Parathyroid adenoma (tissue), 2 donors: Measurements from ENCODE around the gene NTF3.
A peak's percentile ranks its signal among the peaks of the same experiment; 100 is the strongest.

Experiments used
- H2AFZ ChIP-seq: fragments of 300-600 bp; sonication (generic); one replicate; pipeline ENCODE4 v1.7.0; 2017; ENCODE audit warnings: antibody characterized with exemption, mild to moderate bottlenecking
- H3K27ac ChIP-seq: fragments of 300-600 bp; sonication (generic); one replicate; pipeline ENCODE4 v1.7.0; 2017
- H3K27me3 ChIP-seq: fragments of 300-600 bp; sonication (generic); one replicate; pipeline ENCODE4 v1.7.0; 2017; ENCODE audit warnings: low read length; ENCODE audit not compliant: control insufficient read depth, insufficient read depth
- H3K36me3 ChIP-seq: fragments of 300-600 bp; sonication (generic); one replicate; pipeline ENCODE4 v1.7.0; 2017; ENCODE audit warnings: low read length; ENCODE audit not compliant: control insufficient read depth, insufficient read depth
- H3K4me1 ChIP-seq: fragments of 300-600 bp; sonication (generic); one replicate; pipeline ENCODE4 v1.7.0; 2017; ENCODE audit warnings: control low read depth
- H3K4me2 ChIP-seq: fragments of 300-600 bp; sonication (generic); one replicate; pipeline ENCODE4 v1.7.0; 2017; ENCODE audit warnings: low read length
- H3K4me3 ChIP-seq: fragments of 300-600 bp; sonication (generic); one replicate; pipeline ENCODE4 v1.7.0; 2017; ENCODE audit warnings: low read depth, low read length
- H3K79me2 ChIP-seq: fragments of 300-600 bp; sonication (generic); one replicate; pipeline ENCODE4 v1.7.0; 2017; ENCODE audit warnings: control low read depth
- H3K9ac ChIP-seq: fragments of 300-600 bp; sonication (generic); one replicate; pipeline ENCODE4 v1.7.0; 2017; ENCODE audit warnings: mild to moderate bottlenecking
- H3K9me3 ChIP-seq: fragments of 300-600 bp; sonication (generic); one replicate; pipeline ENCODE4 v1.7.0; 2017; ENCODE audit warnings: low read length; ENCODE audit not compliant: control insufficient read depth
- CTCF ChIP-seq: fragments of 300-600 bp; sonication (generic); IDR thresholded peaks from one replicate; pipeline ENCODE4 v1.7.0; 2017; ENCODE audit warnings: antibody characterized with exemption, mild to moderate bottlenecking
- donor health status: primary hyperparathyroidism.

Gene NTF3

GRCh38 chr12:5442251-5443006 is 10.5 kb downstream of the NTF3 start:
- Histone ChIP-seq H3K4me2 (no peak overlapping the region), H2AFZ (no peak overlapping the region), H3K9ac (no peak overlapping the region), H3K36me3 (no peaks in the 10 kb centered on the region), H3K4me3 (no peak overlapping the region), H3K27me3 (no peaks in the 10 kb centered on the region), H3K9me3 (no peaks in the 10 kb centered on the region), H3K4me1 (no peaks in the 10 kb centered on the region), H3K79me2 (no peaks in the 10 kb centered on the region), H3K27ac (no peak overlapping the region)
- peak; percentile 29 for TF ChIP-seq CTCF

GRCh38 chr12:5444520-5444919 is 12.6 kb downstream of the NTF3 start:
- no peaks in the 10 kb centered on the region for H3K27me3 ChIP-seq
- H3K4me1 ChIP-seq = no peaks in the 10 kb centered on the region
- H3K4me2 ChIP-seq = no peak overlapping the region
- no peaks in the 10 kb centered on the region for H3K79me2 ChIP-seq
- no peak overlapping the region for H3K4me3 ChIP-seq
- no peak for TF ChIP-seq CTCF
- no peaks in the 10 kb centered on the region for H3K9me3 ChIP-seq
- no peaks in the 10 kb centered on the region for H3K36me3 ChIP-seq
- H3K27ac ChIP-seq = no peak overlapping the region
- no peak overlapping the region for H3K9ac ChIP-seq
- H2AFZ ChIP-seq = no peak overlapping the region

GRCh38 chr12:5447320-5447719 is 15.4 kb downstream of the NTF3 start:
- Histone ChIP-seq H3K79me2 (no peaks in the 10 kb centered on the region), H2AFZ (no peak overlapping the region), H3K9ac (no peak overlapping the region), H3K4me1 (no peaks in the 10 kb centered on the region), H3K4me3 (no peak overlapping the region), H3K27me3 (no peaks in the 10 kb centered on the region), H3K36me3 (no peaks in the 10 kb centered on the region), H3K27ac (no peak overlapping the region), H3K9me3 (no peaks in the 10 kb centered on the region), H3K4me2 (no peak overlapping the region)
- no peak for TF ChIP-seq CTCF

- no peak overlapping the region for H3K9ac ChIP-seq
- H3K27me3 ChIP-seq = no peaks in the 10 kb centered on the region
- no peaks in the 10 kb centered on the region for H3K79me2 ChIP-seq
- H3K36me3 ChIP-seq = no peaks in the 10 kb centered on the region
- no peaks in the 10 kb centered on the region for H3K9me3 ChIP-seq
- H3K4me2 ChIP-seq = no peak overlapping the region
- H2AFZ ChIP-seq = no peak overlapping the region
- no peak for TF ChIP-seq CTCF
- H3K4me3 ChIP-seq = no peak overlapping the region
- no peak overlapping the region for H3K27ac ChIP-seq
- H3K4me1 ChIP-seq = no peaks in the 10 kb centered on the region
These were observed 19.3 kb downstream of the NTF3 start for GRCh38 chr12:5451251-5451650.

GRCh38 chr12:5452569-5452968 is 20.7 kb downstream of the NTF3 start:
- no peak for TF ChIP-seq CTCF
- Histone ChIP-seq H3K36me3 (no peaks in the 10 kb centered on the region), H3K4me2 (no peak overlapping the region), H3K27me3 (no peaks in the 10 kb centered on the region), H3K9ac (no peak overlapping the region), H3K4me1 (no peaks in the 10 kb centered on the region), H3K27ac (no peak overlapping the region), H2AFZ (no peak overlapping the region), H3K9me3 (no peaks in the 10 kb centered on the region), H3K4me3 (no peak overlapping the region), H3K79me2 (no peaks in the 10 kb centered on the region)
